Occipital lobe (tissue), 2 donors: ENCODE results near the gene EBF3. TPM values are rescaled to one million over a fixed set of nuclear protein-coding genes. Genes with fewer than 3 reads are reported as not detected.

Experiments used
- DNase-seq: peaks from one replicate; lab custom pipeline; 2025; lab: John Stamatoyannopoulos, UW
- total RNA-seq: library from RNA; depleted of rRNA; stranded (reverse); fragments of >200 nt; gene quantifications from one replicate; pipeline ENCODE4 v1.2.3, GENCODE V29; 2014

The EBF3 gene
- 0.31 TPM for total RNA-seq

GRCh38 chr10:129963641-129964501, at the start of gene EBF3:
TSS of gene EBF3 (minus strand) at chr10:129964274. CDS start at chr10:129963768, 506 bp downstream.
- DNase-seq: no peak

GRCh38 chr10:130013335-130014262, 49.5 kb upstream of the EBF3 start:
- no peak for DNase-seq

- no peak for DNase-seq
These were observed 48.1 kb upstream of the EBF3 start for GRCh38 chr10:130012129-130012528.

- DNase-seq: no peak
These were observed 46.6 kb upstream of the EBF3 start for GRCh38 chr10:130010653-130011052.

- no peak for DNase-seq
These were observed 45.2 kb upstream of the EBF3 start for GRCh38 chr10:130009228-130009627.

- DNase-seq: no peak
These were observed 39.9 kb upstream of the EBF3 start for GRCh38 chr10:130003787-130004613.

- no peak for DNase-seq
These were observed 39.1 kb upstream of the EBF3 start for GRCh38 chr10:130003166-130003565.

GRCh38 chr10:130002606-130003005, 38.5 kb upstream of the EBF3 start:
- DNase-seq: no peak

- no peak for DNase-seq
These were observed 36.8 kb upstream of the EBF3 start for GRCh38 chr10:130000918-130001317.

- DNase-seq: no peak
These were observed 35.1 kb upstream of the EBF3 start for GRCh38 chr10:129999140-129999539.

GRCh38 chr10:129993621-129994020, 29.5 kb upstream of the EBF3 start:
- no peak for DNase-seq

- no peak for DNase-seq
These were observed 28.3 kb upstream of the EBF3 start for GRCh38 chr10:129992356-129992755.

- DNase-seq: no peak
These were observed 18.8 kb upstream of the EBF3 start for GRCh38 chr10:129982825-129983224.

- DNase-seq: no peak
These were observed 14.9 kb upstream of the EBF3 start for GRCh38 chr10:129978980-129979379.

- DNase-seq: no peak
These were observed 14.2 kb upstream of the EBF3 start for GRCh38 chr10:129978322-129978721.

- DNase-seq: no peak
These were observed 13.7 kb upstream of the EBF3 start for GRCh38 chr10:129977794-129978193.

GRCh38 chr10:129973674-129974059, 9.6 kb upstream of the EBF3 start:
- no peak for DNase-seq

- DNase-seq: no peak
These were observed 9.0 kb upstream of the EBF3 start for GRCh38 chr10:129972966-129973673.

GRCh38 chr10:129972145-129972965, 8.3 kb upstream of the EBF3 start:
- DNase-seq: no peak
